DOHH2 (cell line): Measurements from ENCODE around the gene REC114.
"Not testable (repeated sequence)": the region's sequence is repeated elsewhere in the genome, so short reads cannot be mapped to it uniquely, and the experiment has no call there.

Experiments
- H3F3A ChIP-seq: fragments of 200-600 bp; sonication (generic), shearing (Covaris generic); 2 replicates; pipeline ENCODE4 v1.6.0; 2016; ENCODE audit warnings: antibody characterized with exemption, mild to moderate bottlenecking; ENCODE audit not compliant: control insufficient read depth, insufficient read depth
- H3K27ac ChIP-seq: fragments of 200-600 bp; sonication (generic); 2 replicates; pipeline ENCODE4 v1.5.1; 2014; ENCODE audit warnings: low read depth, mild to moderate bottlenecking, low read length, moderate library complexity
- H3K27me3 ChIP-seq: fragments of 200-600 bp; sonication (generic); 2 replicates; pipeline ENCODE4 v1.6.1; 2014; ENCODE audit warnings: mild to moderate bottlenecking, low read length, mixed read lengths; ENCODE audit not compliant: control insufficient read depth
- H3K36me3 ChIP-seq: fragments of 200-600 bp; sonication (generic); 2 replicates; pipeline ENCODE4 v1.6.1; 2014; ENCODE audit warnings: mild to moderate bottlenecking, low read length, moderate library complexity, mixed read lengths; ENCODE audit not compliant: control insufficient read depth
- H3K4me1 ChIP-seq: fragments of 200-600 bp; sonication (generic); 2 replicates; pipeline ENCODE4 v1.6.1; 2014; ENCODE audit warnings: mild to moderate bottlenecking, low read length, mixed read lengths; ENCODE audit not compliant: control insufficient read depth
- H3K4me2 ChIP-seq: fragments of 200-600 bp; sonication (generic); 2 replicates; pipeline ENCODE4 v1.6.0; 2014; ENCODE audit warnings: mild to moderate bottlenecking, low read length, moderate library complexity
- H3K4me3 ChIP-seq: fragments of 200-600 bp; sonication (generic); 2 replicates; pipeline ENCODE4 v1.5.1; 2014; ENCODE audit warnings: mild to moderate bottlenecking, low read length, mixed read lengths
- H3K79me2 ChIP-seq: fragments of 200-600 bp; sonication (generic); 2 replicates; pipeline ENCODE4 v1.6.1; 2014; ENCODE audit warnings: mild to moderate bottlenecking, low read length, mixed read lengths; ENCODE audit not compliant: control insufficient read depth
- H3K9me2 ChIP-seq: fragments of 200-600 bp; sonication (generic); replicated peaks from 2 replicates; pipeline ENCODE4 v1.6.1; 2014; ENCODE audit warnings: mild to moderate bottlenecking, low read length, mixed read lengths; ENCODE audit not compliant: control insufficient read depth
- H3K9me3 ChIP-seq: fragments of 200-600 bp; sonication (generic); 2 replicates; pipeline ENCODE4 v1.6.1; 2014; ENCODE audit warnings: antibody characterized with exemption, low read length, mixed read lengths; ENCODE audit not compliant: control insufficient read depth, insufficient read depth
- H4K20me1 ChIP-seq: fragments of 200-600 bp; sonication (generic); 2 replicates; pipeline ENCODE4 v1.6.0; 2014; ENCODE audit warnings: low read depth, mild to moderate bottlenecking, antibody characterized with exemption, low read length, moderate library complexity; ENCODE audit not compliant: control insufficient read depth, insufficient read depth
- CTCF ChIP-seq: fragments of 200-600 bp; sonication (generic); IDR thresholded peaks from one replicate; pipeline ENCODE4 v1.5.1; 2014; ENCODE audit warnings: antibody characterized with exemption, mild to moderate bottlenecking, low read depth, low read length; ENCODE audit not compliant: poor library complexity, severe bottlenecking
- EZH2phosphoT487 ChIP-seq: fragments of 200-600 bp; sonication (generic); IDR thresholded peaks from 2 replicates; pipeline ENCODE4 v1.6.1; 2017; ENCODE audit warnings: borderline replicate concordance, mild to moderate bottlenecking, antibody characterized with exemption, low read length, moderate library complexity, mixed read lengths

Gene REC114

GRCh38 chr15:73540161-73540560 is 97.2 kb downstream of the REC114 start:
- no peaks in the 10 kb centered on the region for H3K79me2 ChIP-seq
- no peaks in the 10 kb centered on the region for H3F3A ChIP-seq
- H4K20me1 ChIP-seq = no peaks in the 10 kb centered on the region
- no peak overlapping the region for H3K4me3 ChIP-seq
- H3K36me3 ChIP-seq = no peaks in the 10 kb centered on the region
- H3K4me1 ChIP-seq = no peaks in the 10 kb centered on the region
- no peak overlapping the region for H3K27ac ChIP-seq
- no peak for TF ChIP-seq CTCF
- no peak for TF ChIP-seq EZH2phosphoT487
- H3K9me2 ChIP-seq = no peaks in the 10 kb centered on the region
- no peaks in the 10 kb centered on the region for H3K9me3 ChIP-seq
- no peak overlapping the region for H3K4me2 ChIP-seq
- peaks cover 4% of the 10 kb centered on the region; the same call in 1 of the 2 replicates for H3K27me3 ChIP-seq

GRCh38 chr15:73541479-73541878 is 98.5 kb downstream of the REC114 start:
- Histone ChIP-seq H4K20me1 (no peaks in the 10 kb centered on the region), H3K4me1 (no peaks in the 10 kb centered on the region), H3F3A (no peaks in the 10 kb centered on the region), H3K4me3 (no peak overlapping the region), H3K36me3 (no peaks in the 10 kb centered on the region), H3K27ac (no peak overlapping the region), H3K4me2 (no peak overlapping the region), H3K9me3 (no peaks in the 10 kb centered on the region), H3K27me3 (0 out of 2 replicates have a peak, but pooled peaks cover 3% of the 10 kb centered on the region), H3K9me2 (no peaks in the 10 kb centered on the region), H3K79me2 (no peaks in the 10 kb centered on the region)
- no peak for TF ChIP-seq CTCF
- TF ChIP-seq EZH2phosphoT487 = no peak

DNA sequence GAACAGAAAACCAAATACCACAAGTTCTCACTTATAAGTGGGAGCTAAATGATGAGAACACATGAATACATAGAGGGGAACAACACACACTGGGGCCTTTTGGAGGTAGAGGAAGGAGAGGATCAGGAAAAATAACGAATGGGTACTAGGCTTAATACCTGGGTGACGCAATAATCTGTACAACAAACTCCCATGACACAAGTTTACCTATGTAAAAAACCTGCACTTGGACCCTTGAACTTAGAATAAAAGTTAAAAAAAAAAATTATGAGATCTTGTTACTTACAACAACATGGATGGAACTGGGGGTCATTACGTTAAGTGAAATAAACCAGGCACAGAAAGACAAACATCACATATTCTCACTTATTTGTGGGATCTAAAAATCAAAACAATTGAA is 106.0 kb downstream of the REC114 start:
- not testable (repeated sequence) for H3K27me3 ChIP-seq, H3K9me2 ChIP-seq, H3K9me3 ChIP-seq, H4K20me1 ChIP-seq, H3K36me3 ChIP-seq, H3K4me1 ChIP-seq, H3F3A ChIP-seq, H3K79me2 ChIP-seq, H3K4me3 ChIP-seq, H3K4me2 ChIP-seq, H3K27ac ChIP-seq

- Histone ChIP-seq H3K9me3 (no peaks in the 10 kb centered on the region), H3K4me2 (no peak overlapping the region), H3K4me3 (no peak overlapping the region), H3K9me2 (no peaks in the 10 kb centered on the region), H3K4me1 (no peaks in the 10 kb centered on the region), H3F3A (no peaks in the 10 kb centered on the region), H3K79me2 (no peaks in the 10 kb centered on the region), H3K27me3 (0 out of 2 replicates have a peak, but pooled peaks cover 1% of the 10 kb centered on the region), H3K27ac (no peak overlapping the region), H4K20me1 (no peaks in the 10 kb centered on the region), H3K36me3 (no peaks in the 10 kb centered on the region)
- TF ChIP-seq EZH2phosphoT487 = no peak
- TF ChIP-seq CTCF = no peak
Measured at GRCh38 chr15:73550190-73550589, 107.2 kb downstream of the REC114 start.
